ENCODE data around the gene MAP4K4. TPM values are rescaled to one million over a fixed set of nuclear protein-coding genes. Genes with fewer than 3 reads are reported as not detected.
A peak's percentile ranks its signal among the peaks of the same experiment; 100 is the strongest.

MAP4K4 gene
- total RNA-seq: 100 to 1,000 TPM in 5 of 8 experiments, 10 to 100 TPM in 3; 72.4 to 551 (median 123) TPM

- in situ Hi-C loops (cut with MboI; ENCODE audit: low pct_unique_long_range_greater_than_20kb in 2 of 9, low sequenced_read_pairs in 9 of 9, unreplicated experiment in 9 of 9): loop anchor here in 1 of 9 experiments (25.0 kb wide), 1 partner anchor 160 kb away; no protein-coding TSS in a partner anchor
Observed at GRCh38 chr2:101697124-101698013, at the start of gene MAP4K4. Gene MAP4K4, plus strand, starts transcription at chr2:101697707. Its CDS starts 374 bp downstream, at chr2:101698081.

GRCh38 chr2:101653469-101653868, 44.0 kb upstream of the MAP4K4 start:
- no peak overlapping the region for H3K27ac ChIP-seq
- WGBS, 10 experiments: 43 to 100% (median 83%) methylated on average over 1 to 7 of the region's 7 CpGs
- no peak overlapping the region for H3K4me3 ChIP-seq
- H3K4me1 ChIP-seq (replicated peaks in 1 of 2): no peaks in the 10 kb centered on the region
- no peak for ATAC-seq (replicated peaks in 6 of 8)
- in situ Hi-C loops (cut with MboI; ENCODE audit: low pct_unique_long_range_greater_than_20kb in 2 of 9, low sequenced_read_pairs in 9 of 9, unreplicated experiment in 9 of 9): no loop called here

More at GRCh38 chr2:101697124-101698013, at the start of gene MAP4K4:
- WGBS, 10 experiments: 0% methylated on average over 5 of the region's 129 CpGs; no CpG with 5 or more reads in 9 of the 10 experiments
- peaks cover 7 to 12% of the 10 kb centered on the region in 2 donors for H3K4me1 ChIP-seq (replicated peaks in 1 of 2)
- peak within 1 kb of the TSS; percentile 59 to 99 (median 89) for H3K4me3 ChIP-seq
- peak; percentile 80 to 89 (median 86) for ATAC-seq (replicated peaks in 6 of 8)
- peak within 1 kb of the TSS; percentile 90 to 96 for H3K27ac ChIP-seq

- ATAC-seq (replicated peaks in 6 of 8): no peak
- Histone ChIP-seq H3K4me3 (no peak overlapping the region), H3K4me1 (replicated peaks in 1 of 2) (no peaks in the 10 kb centered on the region), H3K27ac (no peak overlapping the region)
- in situ Hi-C loops (cut with MboI; ENCODE audit: low pct_unique_long_range_greater_than_20kb in 2 of 9, low sequenced_read_pairs in 9 of 9, unreplicated experiment in 9 of 9): no loop called here
- 40 to 100% (median 80%) methylated on average over 1 to 2 of the region's 5 CpGs; no CpG with 5 or more reads in 3 of the 10 experiments for WGBS, 10 experiments
Observed at GRCh38 chr2:101655702-101656422, 41.6 kb upstream of the MAP4K4 start.

- no peak overlapping the region for H3K4me3 ChIP-seq
- no peak for ATAC-seq (replicated peaks in 6 of 8)
- H3K4me1 ChIP-seq (replicated peaks in 1 of 2): no peaks in the 10 kb centered on the region
- in situ Hi-C loops (cut with MboI; ENCODE audit: low pct_unique_long_range_greater_than_20kb in 2 of 9, low sequenced_read_pairs in 9 of 9, unreplicated experiment in 9 of 9): no loop called here
- no peak overlapping the region for H3K27ac ChIP-seq
- WGBS, 10 experiments: 43 to 100% (median 93%) methylated on average over 1 to 6 of the region's 6 CpGs
Observed at GRCh38 chr2:101657787-101658186, 39.7 kb upstream of the MAP4K4 start.

GRCh38 chr2:101658387-101658786, 39.1 kb upstream of the MAP4K4 start:
- Histone ChIP-seq H3K27ac (no peak overlapping the region), H3K4me3 (no peak overlapping the region), H3K4me1 (replicated peaks in 1 of 2) (no peaks in the 10 kb centered on the region)
- no peak for ATAC-seq (replicated peaks in 6 of 8)
- in situ Hi-C loops (cut with MboI; ENCODE audit: low pct_unique_long_range_greater_than_20kb in 2 of 9, low sequenced_read_pairs in 9 of 9, unreplicated experiment in 9 of 9): no loop called here

GRCh38 chr2:101665312-101665711, 32.2 kb upstream of the MAP4K4 start:
- WGBS, 10 experiments: 90 to 100% (median 98%) methylated on average over 1 to 7 of the region's 10 CpGs; no CpG with 5 or more reads in 4 of the 10 experiments
- ATAC-seq (replicated peaks in 6 of 8): no peak
- Histone ChIP-seq H3K4me1 (replicated peaks in 1 of 2) (no peaks in the 10 kb centered on the region), H3K27ac (no peak overlapping the region), H3K4me3 (no peak overlapping the region)
- in situ Hi-C loops (cut with MboI; ENCODE audit: low pct_unique_long_range_greater_than_20kb in 2 of 9, low sequenced_read_pairs in 9 of 9, unreplicated experiment in 9 of 9): no loop called here

- Histone ChIP-seq H3K4me1 (replicated peaks in 1 of 2) (no peaks in the 10 kb centered on the region), H3K27ac (no peak overlapping the region), H3K4me3 (no peak overlapping the region)
- ATAC-seq (replicated peaks in 6 of 8): peak in 1 of 8 experiments; percentile 53
- in situ Hi-C loops (cut with MboI; ENCODE audit: low pct_unique_long_range_greater_than_20kb in 2 of 9, low sequenced_read_pairs in 9 of 9, unreplicated experiment in 9 of 9): no loop called here
- 57 to 100% (median 85%) methylated on average over 1 of the region's 1 CpG; no CpG with 5 or more reads in 4 of the 10 experiments for WGBS, 10 experiments
Observed at GRCh38 chr2:101667823-101668222, 29.7 kb upstream of the MAP4K4 start.

- in situ Hi-C loops (cut with MboI; ENCODE audit: low pct_unique_long_range_greater_than_20kb in 2 of 9, low sequenced_read_pairs in 9 of 9, unreplicated experiment in 9 of 9): no loop called here
- ATAC-seq (replicated peaks in 6 of 8): no peak
- Histone ChIP-seq H3K4me1 (replicated peaks in 1 of 2) (no peaks in the 10 kb centered on the region), H3K4me3 (no peak overlapping the region), H3K27ac (no peak overlapping the region)
- 4 to 60% (median 22%) methylated on average over 1 to 2 of the region's 2 CpGs; no CpG with 5 or more reads in 2 of the 10 experiments for WGBS, 10 experiments
Observed at GRCh38 chr2:101672047-101672446, 25.5 kb upstream of the MAP4K4 start.

GRCh38 chr2:101673920-101674319, 23.6 kb upstream of the MAP4K4 start:
- Histone ChIP-seq H3K4me3 (no peak overlapping the region), H3K27ac (no peak overlapping the region), H3K4me1 (replicated peaks in 1 of 2) (no peaks in the 10 kb centered on the region)
- in situ Hi-C loops (cut with MboI; ENCODE audit: low pct_unique_long_range_greater_than_20kb in 2 of 9, low sequenced_read_pairs in 9 of 9, unreplicated experiment in 9 of 9): no loop called here
- no peak for ATAC-seq (replicated peaks in 6 of 8)
- WGBS, 10 experiments: 97 to 100% (median 100%) methylated on average over 1 to 4 of the region's 5 CpGs; no CpG with 5 or more reads in 5 of the 10 experiments

GRCh38 chr2:101675512-101675911, 22.0 kb upstream of the MAP4K4 start:
- in situ Hi-C loops (cut with MboI; ENCODE audit: low pct_unique_long_range_greater_than_20kb in 2 of 9, low sequenced_read_pairs in 9 of 9, unreplicated experiment in 9 of 9): loop anchor here in 1 of 9 experiments (25.0 kb wide), 1 partner anchor 138 kb away; no protein-coding TSS in a partner anchor
- no peaks in the 10 kb centered on the region for H3K4me1 ChIP-seq (replicated peaks in 1 of 2)
- H3K4me3 ChIP-seq: no peak overlapping the region
- WGBS, 10 experiments: 83 to 100% (median 89%) methylated on average over 1 to 2 of the region's 2 CpGs; no CpG with 5 or more reads in 6 of the 10 experiments
- ATAC-seq (replicated peaks in 6 of 8): no peak
- H3K27ac ChIP-seq: no peak overlapping the region

- peak in 2 of 8 experiments; percentile 49 to 95 for ATAC-seq (replicated peaks in 6 of 8)
- Histone ChIP-seq H3K4me3 (no peak overlapping the region), H3K4me1 (replicated peaks in 1 of 2) (no peaks in the 10 kb centered on the region), H3K27ac (no peak overlapping the region)
- in situ Hi-C loops (cut with MboI; ENCODE audit: low pct_unique_long_range_greater_than_20kb in 2 of 9, low sequenced_read_pairs in 9 of 9, unreplicated experiment in 9 of 9): loop anchor here in 1 of 9 experiments (25.0 kb wide), 1 partner anchor 139 kb away; no protein-coding TSS in a partner anchor
- WGBS, 10 experiments: 0 to 100% (median 78%) methylated on average over 1 to 2 of the region's 2 CpGs
Observed at GRCh38 chr2:101676674-101677073, 20.8 kb upstream of the MAP4K4 start.

GRCh38 chr2:101677658-101678057, 19.8 kb upstream of the MAP4K4 start:
- in situ Hi-C loops (cut with MboI; ENCODE audit: low pct_unique_long_range_greater_than_20kb in 2 of 9, low sequenced_read_pairs in 9 of 9, unreplicated experiment in 9 of 9): loop anchor here in 1 of 9 experiments (25.0 kb wide), 1 partner anchor 140 kb away; no protein-coding TSS in a partner anchor
- Histone ChIP-seq H3K4me3 (no peak overlapping the region), H3K4me1 (replicated peaks in 1 of 2) (no peaks in the 10 kb centered on the region), H3K27ac (no peak overlapping the region)
- ATAC-seq (replicated peaks in 6 of 8): no peak
- WGBS, 10 experiments: 40% methylated on average over 1 of the region's 1 CpG; no CpG with 5 or more reads in 9 of the 10 experiments

GRCh38 chr2:101678379-101678778, 19.1 kb upstream of the MAP4K4 start:
- ATAC-seq (replicated peaks in 6 of 8): no peak
- no peaks in the 10 kb centered on the region for H3K4me1 ChIP-seq (replicated peaks in 1 of 2)
- in situ Hi-C loops (cut with MboI; ENCODE audit: low pct_unique_long_range_greater_than_20kb in 2 of 9, low sequenced_read_pairs in 9 of 9, unreplicated experiment in 9 of 9): loop anchor here in 1 of 9 experiments (25.0 kb wide), 1 partner anchor 141 kb away; no protein-coding TSS in a partner anchor
- 85 to 100% (median 94%) methylated on average over 2 to 3 of the region's 3 CpGs; no CpG with 5 or more reads in 1 of the 10 experiments for WGBS, 10 experiments
- no peak overlapping the region for H3K27ac ChIP-seq
- H3K4me3 ChIP-seq: no peak overlapping the region
